Measurements from ENCODE around the gene ANGPT4. TPM values are rescaled to one million over a fixed set of nuclear protein-coding genes. Genes with fewer than 3 reads are reported as not detected.

Gene ANGPT4
- total RNA-seq, 2 experiments from 2014 or later: not detected

DNA sequence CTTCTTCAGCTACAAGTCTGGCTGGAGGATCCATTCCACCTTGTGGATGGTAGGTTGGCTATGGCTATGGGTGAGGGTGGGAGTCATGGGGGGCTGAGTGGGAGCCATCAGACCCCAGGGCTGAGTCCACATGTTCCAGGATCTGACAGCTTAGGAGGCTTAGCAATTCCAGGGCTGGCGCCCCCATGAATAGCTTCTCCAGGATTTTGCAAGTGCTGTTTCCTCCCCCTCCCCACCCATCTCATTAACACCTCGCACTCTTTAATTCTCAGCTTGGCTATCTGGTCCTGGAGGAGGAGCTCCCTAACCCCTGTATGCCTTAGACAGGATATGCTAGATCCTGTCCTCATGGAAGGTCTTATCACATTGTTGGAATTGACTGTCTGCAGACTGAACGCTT is 39.0 kb upstream of the ANGPT4 start:
- H3K4me3 Mint-ChIP-seq: no peak overlapping the region
- no peaks in the 10 kb centered on the region for H3K9me3 Mint-ChIP-seq
- no peak for DNase-seq
- H3K36me3 Mint-ChIP-seq: no peaks in the 10 kb centered on the region
- peaks cover 2% of the 10 kb centered on the region for H3K4me1 Mint-ChIP-seq (ENCODE audit: low read depth)
- peaks cover 34% of the 10 kb centered on the region for H3K27me3 Mint-ChIP-seq
- ChIA-PET CTCF (interaction anchor here (0.6 to 6.7 kb wide), 15 partner anchors 12 to 258 kb away, joined by 3 to 324 read pairs (median 5); partner anchors contain the start of genes FAM110A and RSPO4), POLR2A (no interaction called here)
- intact Hi-C loops (cut with micrococcal nuclease): no loop called here
- H3K27ac Mint-ChIP-seq: no peak overlapping the region

DNA sequence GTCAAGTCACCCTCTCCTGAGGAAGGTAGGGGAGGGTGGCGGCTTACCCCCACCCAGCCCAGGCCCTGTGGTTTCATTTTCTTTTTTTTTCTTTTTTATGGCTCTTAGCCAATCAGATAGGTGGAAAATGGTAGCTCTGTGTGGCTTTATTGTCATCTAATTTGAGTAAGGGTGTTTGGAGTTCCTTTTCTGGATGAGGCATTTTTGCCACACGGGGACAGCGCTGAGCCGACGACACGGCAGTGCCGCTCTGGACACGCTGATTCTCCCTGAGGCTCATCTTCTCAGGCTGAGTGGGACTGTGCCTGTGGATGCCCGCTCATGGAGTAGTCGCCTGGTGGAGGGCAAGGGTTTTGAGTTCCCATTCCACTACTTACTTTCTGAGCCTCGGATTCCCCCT is 37.6 kb upstream of the ANGPT4 start:
- no peak overlapping the region for H3K27ac Mint-ChIP-seq
- H3K36me3 Mint-ChIP-seq: no peaks in the 10 kb centered on the region
- H3K27me3 Mint-ChIP-seq: peaks cover 32% of the 10 kb centered on the region
- intact Hi-C loops (cut with micrococcal nuclease): no loop called here
- no peak for DNase-seq
- POLR2A ChIA-PET: no interaction called here
- no peak overlapping the region for H3K4me3 Mint-ChIP-seq
- no peaks in the 10 kb centered on the region for H3K9me3 Mint-ChIP-seq
- peaks cover 2% of the 10 kb centered on the region for H3K4me1 Mint-ChIP-seq (ENCODE audit: low read depth)
- CTCF ChIA-PET: no interaction called here

DNA sequence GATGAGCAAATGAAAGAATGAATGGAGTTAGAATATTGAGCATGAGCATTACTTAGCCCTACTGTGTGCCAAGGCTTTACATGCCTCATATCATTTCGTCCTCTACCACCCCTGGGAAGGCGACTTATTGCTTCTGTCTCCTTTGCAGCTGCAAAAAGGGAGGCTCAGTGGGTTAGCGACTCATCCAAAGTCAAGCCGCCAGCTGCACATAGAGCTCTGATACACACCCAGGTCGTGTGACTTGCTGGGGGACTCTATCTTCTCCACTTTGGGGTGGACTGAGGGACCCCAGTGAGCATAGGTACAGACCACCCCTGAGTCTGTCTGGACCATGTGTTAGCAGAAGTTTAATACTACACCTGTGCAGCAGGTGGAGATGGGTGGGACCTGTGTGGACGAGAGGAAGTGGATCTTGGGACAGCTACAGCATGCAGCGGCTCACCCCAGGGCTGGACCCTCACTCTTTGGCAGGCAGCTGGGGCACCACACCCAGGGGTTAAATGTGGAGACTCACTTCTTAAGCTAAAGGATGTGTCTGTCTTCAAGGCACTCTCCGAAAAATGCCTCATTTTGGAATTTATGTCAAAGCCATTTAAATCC is 36.2 kb upstream of the ANGPT4 start:
- Mint-ChIP-seq H3K4me3 (no peak overlapping the region), H3K27ac (no peak overlapping the region), H3K27me3 (peaks cover 31% of the 10 kb centered on the region), H3K4me1 (ENCODE audit: low read depth) (peaks cover 2% of the 10 kb centered on the region), H3K9me3 (no peaks in the 10 kb centered on the region), H3K36me3 (no peaks in the 10 kb centered on the region)
- POLR2A ChIA-PET: no interaction called here
- CTCF ChIA-PET: interaction anchor here (0.7 to 1.6 kb wide), 2 partner anchors 134 to 137 kb away, joined by 3 to 5 read pairs; no protein-coding TSS in a partner anchor
- DNase-seq: no peak
- intact Hi-C loops (cut with micrococcal nuclease): no loop called here

DNA sequence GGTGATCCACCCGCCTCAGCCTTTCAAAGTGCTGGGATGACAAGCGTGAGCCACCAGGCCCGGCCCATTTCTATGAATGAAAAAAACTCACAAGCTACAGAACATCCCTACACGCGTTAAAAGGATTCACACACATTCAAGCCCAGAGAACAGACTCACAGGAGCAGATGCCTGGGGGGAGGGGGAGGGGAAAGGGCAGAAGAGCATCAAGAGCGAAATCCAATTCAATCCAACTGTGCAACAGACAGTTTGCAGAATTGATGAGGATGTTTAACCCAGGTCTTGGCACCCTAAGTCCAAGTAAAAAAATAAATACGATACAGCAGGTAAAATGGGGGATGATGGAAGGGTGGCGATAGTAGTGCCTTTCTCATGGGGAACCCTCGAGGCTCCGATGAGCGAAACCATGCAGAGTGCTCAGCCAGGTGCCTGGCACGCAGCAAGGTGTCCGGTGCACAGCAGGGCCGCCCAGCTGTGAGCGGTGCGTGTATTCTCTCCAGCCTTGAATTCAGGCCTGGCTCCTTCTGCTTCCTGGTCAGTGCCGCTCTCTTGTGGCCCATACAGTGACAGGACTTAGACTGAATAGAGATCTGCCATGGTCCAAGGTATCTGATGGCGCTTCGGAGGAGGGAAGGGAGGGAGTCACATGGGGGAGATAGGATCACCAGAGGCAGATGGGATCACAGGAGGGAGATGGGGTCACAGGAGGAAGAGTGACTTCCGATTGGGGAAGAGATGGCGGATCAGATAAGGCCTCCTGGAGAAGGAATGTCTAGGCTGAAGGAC is 35.4 kb upstream of the ANGPT4 start:
- ChIA-PET POLR2A (no interaction called here), CTCF (interaction anchor here (0.7 to 1.6 kb wide), 2 partner anchors 133 to 136 kb away, joined by 3 to 5 read pairs; no protein-coding TSS in a partner anchor)
- DNase-seq: no peak
- H3K36me3 Mint-ChIP-seq: no peaks in the 10 kb centered on the region
- no peak overlapping the region for H3K4me3 Mint-ChIP-seq
- intact Hi-C loops (cut with micrococcal nuclease): no loop called here
- peaks cover 2% of the 10 kb centered on the region for H3K4me1 Mint-ChIP-seq (ENCODE audit: low read depth)
- no peaks in the 10 kb centered on the region for H3K9me3 Mint-ChIP-seq
- H3K27me3 Mint-ChIP-seq: peaks cover 29% of the 10 kb centered on the region
- no peak overlapping the region for H3K27ac Mint-ChIP-seq

DNA sequence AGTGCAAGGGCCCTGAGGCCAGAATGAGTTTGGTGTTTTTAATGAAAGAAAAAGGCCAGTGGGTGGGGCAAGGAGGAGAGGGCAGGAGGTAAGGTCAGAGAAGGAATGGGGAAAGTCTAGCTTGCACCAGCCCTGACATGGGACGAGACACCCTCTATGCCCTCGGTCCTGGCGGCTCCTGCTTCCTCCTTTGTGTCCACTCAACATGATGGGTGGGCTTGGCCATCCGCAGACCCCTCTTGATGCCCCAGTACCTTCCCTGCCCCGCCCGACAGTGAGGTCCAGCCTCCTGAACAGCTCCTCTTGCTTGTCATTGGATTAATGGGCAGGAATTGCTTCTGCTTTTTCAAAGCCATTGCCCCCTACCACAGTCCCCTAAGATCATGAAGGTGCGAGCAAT is 33.6 kb upstream of the ANGPT4 start:
- DNase-seq: no peak
- Mint-ChIP-seq H3K27me3 (peaks cover 22% of the 10 kb centered on the region), H3K36me3 (no peaks in the 10 kb centered on the region), H3K4me1 (ENCODE audit: low read depth) (no peaks in the 10 kb centered on the region), H3K4me3 (no peak overlapping the region), H3K9me3 (no peaks in the 10 kb centered on the region), H3K27ac (no peak overlapping the region)
- POLR2A ChIA-PET: no interaction called here
- intact Hi-C loops (cut with micrococcal nuclease): no loop called here
- CTCF ChIA-PET: interaction anchor here (1.5 kb wide), 1 partner anchor 134 kb away, joined by 4 read pairs; no protein-coding TSS in a partner anchor

DNA sequence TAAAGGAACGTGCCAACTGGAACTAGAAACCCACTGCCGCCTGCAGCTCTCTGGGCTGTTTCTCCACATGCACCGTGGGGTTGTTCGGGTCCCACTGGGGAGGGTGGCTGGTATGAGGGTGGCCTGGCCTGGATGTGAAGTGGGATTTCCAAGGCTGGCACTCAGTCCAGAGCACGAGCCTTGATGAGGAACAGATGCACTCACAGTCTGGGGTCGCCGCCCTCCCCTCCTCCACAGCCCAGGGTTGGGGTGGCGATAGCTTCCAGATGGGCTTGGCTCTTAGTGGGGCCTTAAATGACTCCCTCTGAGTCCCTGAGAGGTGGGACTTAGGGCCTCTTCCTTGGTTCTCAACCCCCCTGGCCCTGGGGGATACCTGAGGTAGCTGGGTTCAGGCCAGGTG is 30.7 kb upstream of the ANGPT4 start:
- no peaks in the 10 kb centered on the region for H3K9me3 Mint-ChIP-seq
- no peak overlapping the region for H3K27ac Mint-ChIP-seq
- no peak for DNase-seq
- no peaks in the 10 kb centered on the region for H3K36me3 Mint-ChIP-seq
- CTCF ChIA-PET: interaction anchor here (1.0 to 1.7 kb wide), 3 partner anchors 10 to 186 kb away, joined by 3 to 6 read pairs (median 4); no protein-coding TSS in a partner anchor
- no peak overlapping the region for H3K4me3 Mint-ChIP-seq
- peaks cover 15% of the 10 kb centered on the region for H3K27me3 Mint-ChIP-seq
- POLR2A ChIA-PET: no interaction called here
- no peaks in the 10 kb centered on the region for H3K4me1 Mint-ChIP-seq (ENCODE audit: low read depth)
- intact Hi-C loops (cut with micrococcal nuclease): no loop called here

DNA sequence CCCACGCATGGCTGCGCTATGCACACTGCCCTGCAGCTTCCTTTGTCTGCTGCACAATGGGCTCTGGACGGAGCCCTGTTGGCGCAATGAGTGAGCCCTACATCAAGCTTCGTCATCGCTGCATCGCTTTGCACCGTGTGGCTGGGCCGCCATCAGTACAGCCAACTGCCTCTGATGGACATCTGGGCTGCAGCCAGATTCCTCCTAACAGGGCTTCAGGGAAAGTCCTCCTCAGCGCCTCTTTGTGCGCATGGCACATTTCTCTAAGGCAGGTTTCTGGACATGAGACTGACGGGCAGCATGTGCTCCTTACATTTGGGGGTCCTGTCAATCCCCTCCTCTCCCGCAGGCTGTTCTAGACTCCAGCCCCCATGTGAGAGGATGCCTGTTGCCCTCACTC is 29.7 kb upstream of the ANGPT4 start:
- intact Hi-C loops (cut with micrococcal nuclease): no loop called here
- no peak overlapping the region for H3K27ac Mint-ChIP-seq
- H3K36me3 Mint-ChIP-seq: no peaks in the 10 kb centered on the region
- H3K4me1 Mint-ChIP-seq (ENCODE audit: low read depth): no peaks in the 10 kb centered on the region
- ChIA-PET POLR2A (no interaction called here), CTCF (interaction anchor here (1.0 to 1.7 kb wide), 3 partner anchors 11 to 185 kb away, joined by 3 to 6 read pairs (median 4); no protein-coding TSS in a partner anchor)
- peaks cover 13% of the 10 kb centered on the region for H3K27me3 Mint-ChIP-seq
- DNase-seq: no peak
- no peaks in the 10 kb centered on the region for H3K9me3 Mint-ChIP-seq
- H3K4me3 Mint-ChIP-seq: no peak overlapping the region

DNA sequence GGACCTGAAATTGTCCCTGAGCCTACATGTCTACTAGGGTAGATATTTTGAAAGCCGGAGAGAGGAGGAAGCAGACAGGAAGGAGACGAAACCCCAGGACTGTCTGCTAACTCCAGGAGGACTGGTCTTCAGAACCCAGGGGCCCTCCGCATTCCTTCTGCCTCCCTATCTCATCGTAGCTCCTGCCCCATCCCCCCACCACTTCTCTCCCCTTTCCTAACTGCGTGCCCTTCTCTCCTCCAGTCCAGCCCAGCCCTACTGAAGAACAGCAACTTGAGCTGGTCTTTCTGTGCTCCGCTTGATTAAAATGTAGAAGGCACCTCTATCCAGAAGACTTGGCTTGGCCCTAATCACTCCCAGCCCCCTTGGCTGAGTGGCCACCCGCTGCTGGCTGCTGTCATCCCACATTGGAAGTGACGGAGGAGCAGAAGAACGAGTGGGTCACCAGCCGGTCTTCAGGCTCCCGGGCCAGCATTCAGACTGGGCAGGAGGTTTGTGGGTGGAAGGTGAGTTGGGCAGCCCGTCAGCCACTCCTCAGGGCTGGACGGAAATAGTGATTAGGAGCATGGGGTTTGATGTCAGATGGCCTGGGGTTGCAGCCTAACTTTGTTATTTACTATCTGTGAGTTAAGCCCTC is 28.8 kb upstream of the ANGPT4 start:
- H3K9me3 Mint-ChIP-seq: no peaks in the 10 kb centered on the region
- intact Hi-C loops (cut with micrococcal nuclease): no loop called here
- H3K4me1 Mint-ChIP-seq (ENCODE audit: low read depth): no peaks in the 10 kb centered on the region
- H3K27me3 Mint-ChIP-seq: peaks cover 13% of the 10 kb centered on the region
- ChIA-PET CTCF (no interaction called here), POLR2A (no interaction called here)
- H3K4me3 Mint-ChIP-seq: no peak overlapping the region
- no peak for DNase-seq
- no peak overlapping the region for H3K27ac Mint-ChIP-seq
- no peaks in the 10 kb centered on the region for H3K36me3 Mint-ChIP-seq

DNA sequence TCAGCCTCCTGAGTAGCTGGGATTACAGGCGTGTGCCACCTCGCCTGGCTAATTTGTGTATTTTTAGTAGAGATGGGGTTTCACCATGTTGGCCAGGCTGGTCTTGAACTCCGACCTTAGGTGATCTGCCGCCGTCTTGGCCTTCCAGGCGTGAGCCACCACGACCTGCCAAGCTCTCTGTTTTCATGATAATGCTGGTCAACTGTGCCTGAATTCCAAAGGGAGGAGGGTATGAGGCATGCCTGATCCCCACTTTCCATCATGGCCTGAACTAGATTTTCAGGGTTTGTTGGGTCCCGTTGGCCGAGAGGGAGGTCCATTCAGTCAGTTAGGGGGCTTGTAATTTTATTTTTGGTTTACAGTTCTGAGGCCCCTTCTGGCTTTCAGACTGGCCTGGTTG is 28.0 kb upstream of the ANGPT4 start:
- peaks cover 13% of the 10 kb centered on the region for H3K27me3 Mint-ChIP-seq

DNA sequence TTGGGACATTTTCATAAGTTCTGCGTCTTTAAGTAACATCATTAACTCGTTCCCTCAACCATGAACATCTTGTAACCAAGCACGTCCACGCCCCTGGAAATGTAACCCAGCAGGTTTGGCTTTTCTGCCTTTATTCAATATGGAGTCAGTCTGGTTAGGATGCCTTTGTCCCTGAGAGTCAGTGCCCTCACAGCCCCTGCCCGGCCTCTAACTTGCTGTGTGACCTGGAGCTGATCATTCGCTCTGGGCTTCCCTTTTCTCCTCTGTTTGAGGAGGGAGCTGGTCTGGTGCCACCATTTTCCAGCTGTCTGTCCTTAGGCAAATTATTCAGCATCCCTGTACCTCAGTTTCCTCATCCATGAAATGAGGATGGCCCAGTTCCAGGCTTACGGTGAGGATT is 26.5 kb upstream of the ANGPT4 start:
- H3K36me3 Mint-ChIP-seq: no peaks in the 10 kb centered on the region
- intact Hi-C loops (cut with micrococcal nuclease): no loop called here
- no peak overlapping the region for H3K4me3 Mint-ChIP-seq
- H3K4me1 Mint-ChIP-seq (ENCODE audit: low read depth): no peaks in the 10 kb centered on the region
- CTCF ChIA-PET: no interaction called here
- POLR2A ChIA-PET: no interaction called here
- DNase-seq: no peak
- H3K9me3 Mint-ChIP-seq: no peaks in the 10 kb centered on the region
- H3K27ac Mint-ChIP-seq: no peak overlapping the region
- H3K27me3 Mint-ChIP-seq: peaks cover 12% of the 10 kb centered on the region

More for the DNA sequence above, 28.0 kb upstream of the ANGPT4 start:
- no peaks in the 10 kb centered on the region for H3K36me3 Mint-ChIP-seq
- CTCF ChIA-PET: no interaction called here
- no peak overlapping the region for H3K27ac Mint-ChIP-seq
- DNase-seq: no peak
- intact Hi-C loops (cut with micrococcal nuclease): no loop called here
- no peaks in the 10 kb centered on the region for H3K9me3 Mint-ChIP-seq
- POLR2A ChIA-PET: no interaction called here
- H3K4me3 Mint-ChIP-seq: no peak overlapping the region
- no peaks in the 10 kb centered on the region for H3K4me1 Mint-ChIP-seq (ENCODE audit: low read depth)

DNA sequence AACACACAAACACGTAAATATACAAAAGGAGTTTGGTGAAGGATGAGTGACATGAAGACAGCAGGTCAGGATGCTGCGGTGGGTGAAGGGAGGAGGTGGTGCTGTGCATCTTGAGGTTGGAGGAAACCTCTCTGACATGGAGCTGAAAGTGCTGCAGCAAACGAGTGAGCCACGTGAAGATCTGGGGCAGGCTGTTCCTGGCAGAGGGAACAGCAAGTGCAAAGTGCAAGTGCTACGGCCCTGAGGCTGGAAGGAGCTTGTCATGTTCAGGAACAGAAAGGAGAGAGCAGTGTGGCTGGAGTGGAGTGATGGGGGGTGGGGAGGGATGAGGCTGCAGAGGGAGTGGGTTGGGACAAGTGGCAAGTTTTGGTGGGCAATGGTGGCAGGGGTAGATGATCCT is 24.8 kb upstream of the ANGPT4 start:
- no peaks in the 10 kb centered on the region for H3K36me3 Mint-ChIP-seq
- no peaks in the 10 kb centered on the region for H3K9me3 Mint-ChIP-seq
- CTCF ChIA-PET: interaction anchor here (1.5 kb wide), 1 partner anchor 272 kb away, joined by 3 read pairs; no protein-coding TSS in a partner anchor
- H3K4me1 Mint-ChIP-seq (ENCODE audit: low read depth): no peaks in the 10 kb centered on the region
- H3K27me3 Mint-ChIP-seq: peaks cover 4% of the 10 kb centered on the region
- DNase-seq: no peak
- intact Hi-C loops (cut with micrococcal nuclease): no loop called here
- no peak overlapping the region for H3K27ac Mint-ChIP-seq
- POLR2A ChIA-PET: no interaction called here
- H3K4me3 Mint-ChIP-seq: no peak overlapping the region

DNA sequence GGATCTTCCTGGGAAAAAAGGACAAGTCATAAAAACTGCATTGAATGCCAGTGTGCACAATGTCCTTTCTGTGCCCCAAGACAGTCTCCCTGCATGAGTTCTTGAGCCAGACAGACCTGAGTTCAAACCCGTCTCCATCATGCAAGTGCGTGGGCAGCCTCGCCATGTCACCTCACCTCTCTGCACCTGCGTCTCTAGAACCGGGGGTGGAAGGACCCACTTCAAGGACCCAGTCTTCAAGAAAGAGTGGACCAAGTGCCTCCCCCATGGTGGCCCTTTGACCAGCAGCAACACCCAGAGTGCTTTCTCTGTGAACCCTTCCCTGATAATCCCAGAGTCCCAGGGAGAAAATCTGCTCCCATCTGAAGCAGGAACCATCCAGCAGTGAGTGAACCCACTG is 23.5 kb upstream of the ANGPT4 start:
- ChIA-PET CTCF (no interaction called here), POLR2A (no interaction called here)
- Mint-ChIP-seq H3K27me3 (peaks cover 1% of the 10 kb centered on the region), H3K9me3 (no peaks in the 10 kb centered on the region), H3K27ac (no peak overlapping the region), H3K4me3 (no peak overlapping the region), H3K36me3 (no peaks in the 10 kb centered on the region), H3K4me1 (ENCODE audit: low read depth) (no peaks in the 10 kb centered on the region)
- no peak for DNase-seq
- intact Hi-C loops (cut with micrococcal nuclease): no loop called here

Measured in activated CD4-positive, alpha-beta memory T cell treated with anti-CD3 and anti-CD28 coated beads for 36 hours (primary cell).